Stimulated activated CD4-positive, alpha-beta T cell treated with anti-CD3 and anti-CD28 coated beads, Interleukin-15, amount 100 ng/mL, for 48 hours (primary cell): ENCODE data around the gene FBXO21.
A peak's percentile ranks its signal among the peaks of the same experiment; 100 is the strongest.
"Not testable (repeated sequence)": the region's sequence is repeated elsewhere in the genome, so short reads cannot be mapped to it uniquely, and the experiment has no call there.

Experiments
- DNase-seq, 2 donors: peaks; one replicate each; pipeline ENCODE4 v3.0.0-alpha.2; 2020; ENCODE audit warnings: low read depth in 2 of 2

FBXO21 gene

DNA sequence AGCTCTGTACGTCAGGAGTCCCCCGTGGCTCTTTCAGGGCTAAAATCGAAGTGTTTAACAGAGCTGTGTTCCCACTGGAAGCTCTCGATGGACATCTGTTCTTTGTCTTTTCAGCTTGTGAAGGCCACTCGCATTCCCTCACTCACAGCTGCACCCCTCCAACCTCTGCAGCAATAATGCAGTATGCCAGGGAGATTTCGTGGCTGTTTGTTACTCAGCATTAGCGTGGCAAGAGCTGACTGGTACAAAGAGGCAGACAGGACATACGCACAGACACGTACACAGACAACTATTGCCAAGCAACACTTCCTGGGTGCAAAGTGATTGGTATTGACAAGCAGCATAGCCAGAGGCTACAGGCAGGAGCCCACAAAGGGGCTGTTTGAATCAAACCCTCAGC is 11.8 kb upstream of the FBXO21 start:
- no peak for DNase-seq

DNA sequence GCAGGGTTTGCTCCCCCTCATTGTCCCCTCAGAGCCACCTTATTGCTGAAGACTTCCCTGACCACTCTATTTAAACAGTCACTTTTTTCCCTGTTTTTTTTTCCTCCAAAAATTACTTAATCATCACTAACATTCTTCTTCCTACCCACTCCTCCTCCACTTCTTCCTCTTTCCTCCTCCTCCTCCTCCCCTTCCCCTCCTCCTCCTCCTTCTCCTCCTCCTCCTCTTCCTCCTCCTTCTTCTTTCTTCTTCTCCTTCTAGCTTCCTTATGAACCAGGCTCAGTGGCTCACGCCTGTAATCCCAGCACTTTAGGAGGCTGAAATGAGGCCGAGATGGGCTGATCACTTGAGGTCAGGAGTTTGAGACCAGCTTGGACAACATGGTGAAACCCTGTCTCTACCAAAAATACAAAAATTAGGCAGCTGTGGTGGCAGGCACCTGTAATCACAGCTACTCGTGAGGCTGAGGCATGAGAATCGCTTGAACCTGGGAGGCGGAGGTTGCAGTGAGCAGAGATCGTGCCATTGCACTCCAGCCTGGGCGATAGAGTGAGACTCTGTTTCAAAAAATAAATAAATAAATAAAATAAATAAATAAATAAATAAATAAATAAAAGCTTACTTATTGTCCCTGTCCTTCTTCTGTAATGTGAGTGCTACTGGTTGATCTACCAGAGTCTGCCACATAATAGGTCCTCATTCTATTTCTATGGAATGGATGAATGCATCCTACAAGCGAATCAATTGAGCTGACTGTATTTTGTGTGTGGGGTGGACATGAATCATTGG is 9.9 kb upstream of the FBXO21 start:
- DNase-seq, result not testable (repeated sequence)

DNA sequence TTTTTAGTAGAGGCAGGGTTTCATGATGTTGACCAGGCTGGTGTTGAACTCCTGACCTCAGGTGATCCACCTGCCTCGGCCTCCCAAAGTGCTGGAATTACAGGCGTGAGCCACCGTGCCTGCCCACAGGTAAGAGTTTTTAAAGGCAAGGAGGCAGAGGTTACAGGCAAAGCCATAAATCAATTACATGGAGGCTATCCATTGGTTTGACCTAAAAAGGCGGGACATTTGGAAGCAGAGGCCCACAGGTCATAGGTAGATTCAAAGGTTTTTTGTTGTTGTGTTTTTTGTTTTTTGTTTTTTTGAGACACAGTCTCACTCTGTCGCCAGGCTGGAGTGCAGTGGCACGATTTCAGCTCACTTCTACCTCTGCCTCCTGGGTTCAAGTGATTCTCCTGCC is 6.1 kb upstream of the FBXO21 start:
- DNase-seq, result not testable (repeated sequence)

DNA sequence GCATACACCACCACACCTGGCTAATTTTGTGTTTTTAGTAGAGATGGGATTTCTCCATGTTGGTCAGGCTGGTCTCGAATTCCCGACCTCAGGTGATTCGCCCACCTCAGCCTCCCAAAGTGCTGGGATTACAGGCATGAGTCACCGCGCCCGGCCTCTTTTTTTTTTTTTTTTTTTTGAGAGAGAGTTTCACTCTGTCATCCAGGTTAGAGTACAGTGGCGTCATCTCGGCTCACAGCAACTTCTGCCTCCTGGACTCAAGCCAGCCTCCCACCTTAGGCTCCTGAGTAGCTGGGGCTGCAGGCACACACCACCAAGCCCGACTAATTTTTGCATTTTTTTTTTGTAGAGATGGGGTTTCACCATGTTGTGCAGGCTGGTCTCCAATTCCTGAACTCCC is 4.8 kb upstream of the FBXO21 start:
- DNase-seq, result not testable (repeated sequence)

DNA sequence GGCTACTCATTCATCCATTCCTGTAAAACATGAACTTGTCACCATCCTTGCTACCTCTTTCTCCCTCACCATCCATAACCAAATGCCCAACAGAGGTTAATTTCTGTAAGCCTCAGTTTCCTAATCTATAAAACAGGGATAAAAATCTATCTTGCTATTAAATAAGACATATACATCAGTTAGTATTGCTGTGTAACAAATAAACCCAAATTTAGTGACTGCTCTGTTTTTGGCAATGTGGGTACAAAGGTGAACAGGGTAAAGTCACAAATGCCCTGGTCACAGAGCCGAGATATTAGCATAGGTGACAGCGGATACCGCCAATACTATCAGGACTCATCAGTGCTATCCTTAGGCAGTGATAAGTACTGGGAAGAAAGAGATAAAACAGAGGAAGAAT is 3.6 kb upstream of the FBXO21 start:
- DNase-seq, result no peak

DNA sequence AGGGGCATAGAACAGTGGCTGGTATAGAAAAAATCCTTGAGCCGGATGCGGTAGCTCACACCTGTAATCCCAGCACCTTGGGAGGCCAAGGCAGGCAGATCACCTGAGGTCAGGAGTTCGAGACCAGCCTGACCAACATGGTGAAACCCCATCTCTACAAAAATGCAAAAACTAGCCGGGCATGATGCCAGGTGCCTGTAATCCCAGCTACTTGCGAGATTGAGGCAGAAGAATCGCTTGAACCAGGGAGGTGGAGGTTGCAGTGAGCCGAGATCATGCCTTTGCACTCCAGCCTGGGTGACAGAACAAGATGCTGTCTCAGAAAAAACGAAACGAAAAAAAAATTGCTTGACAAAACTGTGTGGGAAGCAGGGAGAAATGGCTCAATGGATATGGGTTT is 2.3 kb upstream of the FBXO21 start:
- not testable (repeated sequence) for DNase-seq

DNA sequence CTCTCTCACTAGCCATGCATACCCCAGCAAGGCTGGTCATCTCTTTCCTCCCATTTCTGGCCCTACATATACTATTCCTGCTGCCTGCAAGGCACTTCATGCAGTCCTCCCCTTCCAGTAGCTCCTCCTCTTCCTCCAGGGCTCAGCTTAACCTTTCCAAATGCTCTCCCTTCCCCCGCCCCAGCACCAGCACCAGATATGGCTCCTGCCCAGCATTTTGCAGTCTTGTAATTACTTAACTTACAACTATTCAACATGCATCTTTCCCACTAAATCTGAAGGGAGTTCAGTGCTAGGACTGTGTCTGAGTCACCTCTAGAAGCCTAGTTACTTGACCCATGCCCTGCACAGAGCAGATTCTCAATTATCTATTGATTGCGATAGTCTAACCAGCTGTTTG is 1.8 kb upstream of the FBXO21 start:
- no peak for DNase-seq

DNA sequence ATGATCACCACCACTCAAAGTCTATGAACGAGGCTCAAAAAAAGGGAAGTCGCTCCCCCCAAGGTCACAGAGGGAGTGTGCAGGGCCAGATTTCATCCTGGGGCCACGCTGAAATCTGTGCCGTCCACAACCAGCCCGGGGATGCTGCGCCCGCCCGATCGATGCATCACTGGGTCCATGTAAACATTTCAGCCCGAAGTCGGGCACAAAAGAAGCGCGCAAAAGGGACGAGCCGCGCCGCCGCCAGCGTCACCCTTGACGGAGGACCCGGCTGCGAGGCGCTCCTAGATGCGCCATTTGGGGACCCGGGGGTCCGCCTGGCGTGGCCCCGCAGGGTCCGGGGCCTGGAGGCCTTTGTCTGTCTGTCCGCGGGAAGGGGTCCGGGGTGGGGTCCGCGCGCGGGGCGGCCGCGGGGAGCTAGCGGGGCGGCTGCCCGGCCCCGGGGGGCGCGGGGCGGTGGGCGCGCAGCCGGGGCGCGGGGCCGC is 503 bp downstream of the FBXO21 start:
- peak; percentile 9 to 14 for DNase-seq

DNA sequence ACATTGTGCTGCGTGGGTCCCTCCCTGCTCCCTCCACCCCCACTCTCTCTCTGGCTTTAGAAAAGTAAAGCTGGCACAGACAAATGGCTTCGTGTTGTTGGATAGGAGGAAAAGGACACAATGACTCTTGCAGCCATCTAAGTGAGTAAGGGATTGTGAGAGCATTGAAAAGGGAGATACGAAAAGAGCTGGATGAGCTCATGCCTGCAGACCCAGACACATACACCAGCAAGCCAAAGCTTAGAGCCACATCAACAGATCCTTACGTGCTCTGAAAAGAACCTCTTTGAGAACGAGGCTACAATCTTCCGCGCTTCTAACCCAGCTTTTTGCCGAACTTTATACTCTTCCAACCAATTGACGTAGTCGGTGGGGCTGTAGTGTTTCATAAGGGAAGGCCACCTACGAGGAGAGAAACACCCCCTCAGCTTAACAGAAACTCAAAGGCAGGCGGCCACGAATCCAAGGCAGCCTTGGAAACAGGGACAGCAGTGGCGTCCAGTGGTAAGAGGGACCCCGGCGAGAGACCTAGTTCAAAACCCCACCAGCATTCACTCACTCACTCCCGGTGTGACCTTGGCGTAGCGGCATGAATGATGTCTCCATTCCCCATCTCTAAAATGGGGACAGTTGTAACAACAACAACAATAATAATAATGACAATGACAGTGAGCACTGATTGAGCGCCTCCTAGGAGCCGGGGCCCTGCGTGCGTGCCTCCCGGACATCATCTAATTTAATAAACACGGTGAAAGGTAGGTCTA is 1.1 kb downstream of the FBXO21 start:
- DNase-seq, result no peak

DNA sequence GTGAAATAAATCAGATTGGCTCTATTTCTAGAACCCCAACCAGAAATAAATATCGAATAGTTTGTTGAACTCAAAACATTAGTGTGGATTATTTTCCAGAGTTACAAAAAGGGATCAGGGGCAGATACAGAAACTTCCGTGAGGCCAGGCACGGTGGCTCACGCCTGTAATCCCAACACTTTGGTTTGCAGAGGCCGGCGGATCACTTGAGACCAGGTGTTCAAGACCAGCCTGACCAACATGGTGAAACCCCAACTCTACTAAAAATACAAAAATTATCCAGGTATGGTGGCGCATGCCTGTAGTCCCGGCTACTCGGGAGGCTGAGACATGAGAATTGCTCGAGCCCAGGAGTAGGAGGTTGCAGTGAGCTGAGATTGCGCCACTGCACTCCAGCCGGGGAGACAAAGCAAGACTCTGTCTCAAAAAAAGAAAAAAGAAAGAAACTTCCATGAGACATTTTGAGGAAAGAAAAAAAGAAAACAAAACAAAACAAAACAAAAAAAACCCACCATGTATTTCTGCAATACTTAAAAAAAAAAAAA is 2.1 kb downstream of the FBXO21 start:
- DNase-seq, result no peak

DNA sequence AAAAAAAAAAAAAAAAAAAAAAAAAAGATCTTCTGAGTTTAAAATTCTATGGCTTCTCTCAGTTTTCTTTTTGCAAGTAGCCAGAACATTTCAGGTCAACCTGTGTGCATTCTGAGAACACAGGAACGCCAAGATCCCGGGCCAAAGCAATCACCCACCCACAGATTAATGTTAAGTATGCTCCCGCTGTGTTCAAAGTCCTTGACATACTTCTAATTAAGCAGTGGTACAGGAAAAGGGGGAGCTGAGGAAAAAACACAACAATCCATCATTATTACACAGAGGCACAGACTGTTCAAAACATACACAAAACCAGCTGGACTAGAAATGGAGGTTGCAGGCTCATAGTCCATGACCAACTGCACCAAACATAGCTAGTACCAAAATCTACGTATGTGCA is 2.8 kb downstream of the FBXO21 start:
- no peak for DNase-seq

DNA sequence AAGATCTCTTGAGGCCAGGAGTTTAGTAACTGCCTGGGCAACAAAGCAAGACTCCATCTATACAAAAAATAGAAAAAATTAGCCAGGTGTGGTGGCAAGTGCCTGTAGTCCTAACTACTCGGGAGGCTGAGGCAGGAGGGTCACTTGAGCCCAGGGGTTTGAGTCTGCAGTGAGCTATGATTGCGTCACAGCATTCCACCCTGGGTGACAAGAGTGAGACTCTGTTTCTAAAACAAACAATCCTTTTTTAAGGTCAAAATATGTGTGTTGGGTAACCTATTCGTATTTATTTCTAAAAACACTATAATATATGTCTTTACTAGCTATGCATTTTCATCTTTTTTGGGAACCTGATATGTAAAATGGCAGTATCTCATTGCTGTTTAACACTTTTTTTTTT is 7.4 kb downstream of the FBXO21 start:
- no peak for DNase-seq

DNA sequence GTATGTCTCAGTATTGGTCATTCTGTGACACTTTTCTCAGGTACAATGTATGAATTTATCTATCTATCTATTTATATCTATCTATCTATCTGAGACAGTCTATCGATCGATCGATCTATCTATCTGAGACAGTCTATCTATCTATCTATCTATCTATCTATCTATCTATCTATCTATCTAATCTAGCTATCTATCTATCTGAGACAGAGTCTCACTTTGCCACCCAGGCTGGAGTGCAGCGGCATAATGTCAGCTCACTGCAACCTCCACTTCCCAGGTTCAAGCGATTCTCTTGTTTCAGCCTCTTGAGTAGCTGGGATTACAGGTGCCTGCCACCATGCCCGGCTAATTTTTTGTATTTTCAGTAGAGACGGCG is 8.8 kb downstream of the FBXO21 start:
- DNase-seq, result not testable (repeated sequence)

DNA sequence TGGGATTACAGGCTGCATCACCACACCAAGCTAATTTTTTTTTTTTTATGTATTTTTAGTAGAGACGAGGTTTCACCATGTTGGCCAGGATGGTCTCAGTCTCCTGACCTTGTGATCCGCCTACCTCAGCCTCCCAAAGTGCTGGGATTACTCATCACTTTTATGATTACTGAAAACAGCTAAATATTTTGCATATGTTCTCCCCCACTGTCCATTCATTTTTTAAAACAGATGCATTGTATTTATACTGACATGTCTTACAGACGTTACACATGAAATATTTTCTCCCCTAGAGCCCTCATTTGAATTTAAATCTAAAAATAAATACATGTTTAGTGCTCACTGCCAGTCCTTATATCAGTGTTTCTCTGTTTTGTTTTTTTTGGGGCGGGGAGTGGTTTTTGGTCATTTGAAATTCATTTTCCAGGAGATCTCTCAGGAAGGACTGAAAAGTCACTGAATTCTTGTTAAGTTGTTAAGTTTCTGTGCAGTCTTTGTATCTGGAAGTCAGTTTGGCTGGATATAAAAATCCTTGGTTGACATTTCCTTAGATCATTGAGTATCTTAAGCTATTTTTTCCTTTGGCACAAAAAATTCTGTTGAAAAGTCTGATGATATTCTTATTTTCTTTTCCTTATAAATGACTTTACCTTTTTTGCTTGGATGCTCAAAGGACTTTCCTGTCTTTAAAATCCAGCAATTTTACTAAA is 9.4 kb downstream of the FBXO21 start:
- DNase-seq, result no peak

DNA sequence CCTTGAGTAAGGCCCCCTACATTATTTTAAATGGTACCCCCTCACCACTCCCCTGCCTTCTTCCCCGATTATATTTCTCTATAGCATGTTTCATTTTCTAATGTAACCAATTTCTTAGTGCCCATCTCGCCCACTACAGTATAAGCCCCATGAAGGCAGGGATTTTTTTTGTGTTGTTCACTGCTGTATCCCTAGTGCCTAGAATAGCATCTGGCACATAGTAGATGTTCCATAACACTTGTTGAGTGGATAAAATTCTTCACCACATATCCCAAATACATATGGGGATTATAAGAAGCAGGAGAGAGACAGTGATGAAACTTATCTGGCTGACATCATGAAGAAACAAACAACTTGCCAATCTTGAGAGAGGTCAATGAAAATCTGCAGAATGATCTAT is 11.5 kb downstream of the FBXO21 start:
- no peak for DNase-seq

DNA sequence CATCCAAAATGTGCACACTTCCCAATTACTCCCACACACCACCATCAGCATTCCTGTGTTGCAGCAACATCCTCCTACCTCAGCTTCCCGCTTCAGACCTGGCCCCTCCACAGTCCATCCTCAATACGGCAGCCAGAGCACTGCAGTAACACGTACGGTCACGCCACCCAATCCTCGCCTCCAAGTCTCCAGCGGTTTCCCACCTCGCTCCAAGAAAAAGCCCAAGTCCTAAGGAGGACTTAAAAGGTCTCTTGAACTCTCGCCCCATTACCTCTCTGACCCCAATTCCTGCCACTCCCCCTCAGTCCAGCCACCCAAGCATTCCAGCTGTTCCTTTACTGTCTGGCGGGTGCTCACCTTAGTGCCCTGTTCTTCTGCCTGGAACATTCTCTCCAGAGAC is 12.0 kb downstream of the FBXO21 start:
- DNase-seq, result no peak

DNA sequence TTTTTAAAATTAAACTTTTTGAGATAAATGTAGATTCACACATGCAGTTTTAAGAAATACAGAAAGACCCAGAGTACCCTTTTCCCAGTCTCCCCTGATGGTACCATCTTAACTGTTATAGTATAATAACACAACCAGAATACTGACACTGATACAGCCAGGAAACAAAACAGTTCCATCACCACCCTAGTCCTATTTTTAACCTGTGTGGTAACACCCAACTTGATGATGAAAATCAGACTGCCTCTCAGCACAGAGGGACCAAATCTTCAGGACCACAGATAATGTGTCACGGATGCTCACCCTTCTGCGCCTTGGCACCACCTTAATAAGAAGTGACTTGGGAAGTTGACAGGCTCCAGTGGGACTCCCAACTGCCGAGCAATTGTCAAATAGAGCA is 18.1 kb downstream of the FBXO21 start:
- no peak for DNase-seq

DNA sequence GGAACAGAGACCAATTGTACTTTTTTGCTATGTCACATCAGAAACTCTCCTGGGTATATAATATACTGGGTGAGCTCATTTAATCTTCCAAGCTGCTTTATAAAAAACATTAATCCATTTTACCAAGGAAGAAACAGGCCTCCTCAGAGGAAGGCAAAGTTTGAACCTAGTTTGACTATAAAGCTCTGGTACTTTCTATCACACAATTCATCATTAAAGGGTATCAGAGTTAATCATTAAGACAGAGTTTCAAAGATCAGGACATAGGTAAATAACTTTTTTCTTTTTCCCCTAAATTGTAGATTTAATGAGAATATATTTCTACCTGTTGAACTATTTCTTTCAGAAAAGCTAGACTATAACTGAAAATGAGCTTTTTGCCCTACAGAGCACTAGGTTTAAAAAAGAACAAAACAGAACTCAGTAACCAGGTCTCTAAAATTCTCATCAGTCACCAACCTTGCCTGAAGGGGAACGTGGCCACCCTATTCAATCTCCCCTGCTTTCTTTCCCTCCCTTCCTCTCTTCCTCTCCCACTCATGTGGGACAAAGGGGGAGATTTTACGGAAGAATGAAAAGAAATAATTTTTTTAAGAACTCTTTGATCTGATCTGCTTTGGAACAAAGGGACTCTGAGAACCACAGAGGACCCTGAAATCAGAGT is 18.6 kb downstream of the FBXO21 start:
- no peak for DNase-seq

DNA sequence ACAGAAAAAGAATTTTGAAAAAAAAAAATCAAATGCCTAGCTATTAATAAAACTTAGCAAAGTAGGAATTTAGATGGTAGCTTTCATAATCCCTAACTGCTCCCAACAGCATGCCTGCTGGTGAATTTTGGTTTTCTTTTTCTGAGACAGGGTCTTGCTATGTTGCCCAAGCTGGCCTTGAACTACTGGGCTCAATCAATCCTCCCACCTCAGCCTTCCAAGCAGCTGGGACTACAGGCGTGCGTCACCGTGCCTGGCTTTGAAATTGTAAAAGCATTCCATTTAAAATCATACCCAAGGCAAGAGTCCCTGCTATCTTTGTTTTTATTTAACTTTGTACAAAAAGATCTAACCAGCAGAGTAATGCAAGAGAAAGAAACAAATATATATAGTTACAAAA is 20.7 kb downstream of the FBXO21 start:
- DNase-seq, result no peak

DNA sequence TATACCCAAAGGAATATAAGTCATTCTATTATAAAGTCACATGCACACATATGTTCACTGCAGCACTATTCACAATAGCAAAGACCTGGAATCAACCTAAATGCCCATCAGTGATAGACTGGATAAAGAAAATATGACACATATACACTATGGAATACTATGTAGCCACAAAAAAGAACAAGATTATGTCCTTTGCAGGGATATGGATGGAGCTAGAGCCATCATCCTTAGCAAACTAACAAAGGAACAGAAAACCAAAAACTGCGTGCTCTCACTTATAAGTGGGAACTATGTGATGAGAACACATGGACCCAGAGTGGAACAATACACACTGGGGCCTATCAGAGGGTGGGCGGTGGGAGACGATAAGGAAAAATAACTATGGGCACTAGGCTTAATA is 21.3 kb downstream of the FBXO21 start:
- no peak for DNase-seq

DNA sequence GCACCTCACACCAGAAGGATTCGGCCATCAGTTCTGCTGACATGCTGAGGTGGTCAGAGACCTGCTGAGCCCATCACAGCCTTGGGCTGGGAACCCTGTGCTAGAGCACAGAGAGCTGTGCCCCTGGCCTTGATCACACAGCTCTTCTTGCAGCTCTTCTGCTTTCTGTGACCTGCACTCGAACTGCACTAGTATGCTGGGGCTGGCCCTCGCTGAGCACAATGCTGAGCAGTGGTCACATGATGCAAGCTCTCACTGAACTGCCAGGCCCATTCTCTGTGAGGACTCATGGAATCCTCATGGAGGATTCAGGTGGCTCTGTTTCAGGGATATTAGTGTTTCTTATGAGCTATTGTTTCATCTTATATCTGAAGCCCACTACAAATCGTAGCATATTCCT is 22.5 kb downstream of the FBXO21 start:
- DNase-seq, result no peak

DNA sequence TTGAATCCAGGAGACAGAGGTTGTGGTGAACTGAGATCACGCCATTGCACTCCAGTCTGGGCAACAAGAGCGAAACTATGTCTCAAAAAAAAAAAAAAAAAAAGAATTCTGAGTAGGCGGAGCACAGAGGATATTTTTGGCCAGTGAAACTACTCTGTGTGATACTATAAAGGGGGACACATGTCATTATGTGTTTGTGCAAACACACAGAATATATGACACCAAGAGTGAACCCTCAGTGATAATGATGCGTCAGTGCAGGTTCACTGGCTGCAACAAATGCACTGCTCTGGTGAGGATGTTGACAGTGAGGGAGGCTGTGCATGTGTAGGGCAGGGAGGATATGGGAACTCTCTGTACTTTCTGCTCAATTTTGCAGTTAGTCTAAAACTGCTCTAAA is 24.2 kb downstream of the FBXO21 start:
- DNase-seq, result no peak
